GM23338 (cell line): Measurements from ENCODE around the gene TMEM221. TPM values are rescaled to one million over a fixed set of nuclear protein-coding genes. Genes with fewer than 3 reads are reported as not detected.
A peak's percentile ranks its signal among the peaks of the same experiment; 100 is the strongest.

Source experiments
- ATAC-seq: fragments of 200-7000 bp; cut with Tn5 transposase; 3 replicates; pipeline ENCODE4 v1.9.1; 2020
- DNase-seq: peaks from one replicate; pipeline ENCODE4 v3.0.0-alpha.2; 2015; ENCODE audit warnings: low spot score
- H2AFZ ChIP-seq: fragments of 200-600 bp; sonication (generic); 2 replicates; pipeline ENCODE4 v1.8.0; 2016; ENCODE audit warnings: antibody characterized with exemption, mild to moderate bottlenecking, moderate library complexity
- H3F3A ChIP-seq: fragments of 200-600 bp; sonication (generic); replicated peaks from 2 replicates; pipeline ENCODE4 v1.8.0; 2017; ENCODE audit warnings: antibody characterized with exemption, mixed run types, low read depth
- H3K27ac ChIP-seq: fragments of 200-600 bp; sonication (generic); 2 replicates; pipeline ENCODE4 v1.6.1; 2016; ENCODE audit warnings: low read depth
- H3K27me3 ChIP-seq: fragments of 200-600 bp; sonication (generic); 2 replicates; pipeline ENCODE4 v1.8.0; 2016; ENCODE audit warnings: mild to moderate bottlenecking, mixed run types, moderate library complexity; ENCODE audit not compliant: insufficient read depth
- H3K36me3 ChIP-seq: fragments of 200-600 bp; sonication (generic); 2 replicates; pipeline ENCODE4 v1.8.0; 2016; ENCODE audit warnings: mild to moderate bottlenecking; ENCODE audit not compliant: insufficient read depth
- H3K4me1 ChIP-seq: fragments of 200-600 bp; sonication (generic); 2 replicates; pipeline ENCODE4 v1.8.0; 2016; ENCODE audit warnings: mild to moderate bottlenecking, moderate library complexity; ENCODE audit not compliant: insufficient read depth
- H3K4me2 ChIP-seq: fragments of 200-600 bp; sonication (generic); 2 replicates; pipeline ENCODE4 v1.7.1; 2017; ENCODE audit warnings: mixed run types
- H3K4me3 ChIP-seq: fragments of 200-600 bp; sonication (generic); 2 replicates; pipeline ENCODE4 v1.6.1; 2016; ENCODE audit warnings: mixed run types
- H3K79me2 ChIP-seq: fragments of 200-600 bp; sonication (generic); replicated peaks from 2 replicates; pipeline ENCODE4 v1.8.0; 2017; ENCODE audit warnings: mild to moderate bottlenecking; ENCODE audit not compliant: insufficient read depth
- H3K9me2 ChIP-seq: fragments of 200-600 bp; sonication (generic); 2 replicates; pipeline ENCODE4 v1.8.0; 2017; ENCODE audit not compliant: insufficient read depth
- H4K20me1 ChIP-seq: fragments of 200-600 bp; sonication (generic); replicated peaks from 2 replicates; pipeline ENCODE4 v1.8.0; 2017; ENCODE audit warnings: mild to moderate bottlenecking; ENCODE audit not compliant: insufficient read depth
- H3K27ac Mint-ChIP-seq: 2 replicates; pipeline ENCODE4 v1.8.0; 2020; ENCODE audit warnings: inconsistent platforms, mild to moderate bottlenecking, moderate library complexity, mixed read lengths
- H3K27me3 Mint-ChIP-seq: 3 replicates; pipeline ENCODE4 v1.8.0; 2022; ENCODE audit warnings: low read depth, mild to moderate bottlenecking, moderate library complexity, mixed read lengths, inconsistent platforms; ENCODE audit not compliant: insufficient read depth, poor library complexity
- H3K36me3 Mint-ChIP-seq: 3 replicates; pipeline ENCODE4 v1.8.0; 2021; ENCODE audit warnings: low read depth, mild to moderate bottlenecking, inconsistent platforms, moderate library complexity, mixed read lengths
- H3K4me1 Mint-ChIP-seq: 3 replicates; pipeline ENCODE4 v1.8.0; 2020; ENCODE audit warnings: mild to moderate bottlenecking, inconsistent platforms, mixed read lengths
- H3K4me3 Mint-ChIP-seq: 3 replicates; pipeline ENCODE4 v1.8.0; 2021; ENCODE audit warnings: moderate library complexity, mild to moderate bottlenecking, inconsistent platforms, mixed read lengths
- H3K9me3 Mint-ChIP-seq: 3 replicates; pipeline ENCODE4 v1.8.0; 2020; ENCODE audit warnings: moderate library complexity, mild to moderate bottlenecking, inconsistent platforms, mixed read lengths
- CTCF ChIP-seq, 2 experiments: fragments of 200-600 bp in 1 of 2; sonication (generic) in 1 of 2; conservative IDR thresholded peaks; 2 replicates each; pipeline versions ENCODE4 v1.5.1 to v1.6.1; 2016 to 2017; ENCODE audit warnings: antibody characterized with exemption in 2 of 2, low read depth in 2 of 2, mild to moderate bottlenecking in 2 of 2, moderate library complexity in 1 of 2
- EZH2 ChIP-seq: fragments of 200-600 bp; sonication (generic); IDR thresholded peaks from one replicate; pipeline ENCODE4 v1.8.0; 2017; ENCODE audit warnings: antibody characterized with exemption, mild to moderate bottlenecking, low read depth; ENCODE audit not compliant: unreplicated experiment
- EZH2phosphoT487 ChIP-seq: fragments of 200-600 bp; sonication (generic); IDR thresholded peaks from one replicate; pipeline ENCODE4 v1.8.1; 2018; ENCODE audit warnings: antibody characterized with exemption; ENCODE audit not compliant: unreplicated experiment
- JUNB ChIP-seq: IDR thresholded peaks from one replicate; pipeline ENCODE4 v1.6.1; 2016; ENCODE audit warnings: antibody characterized with exemption; ENCODE audit not compliant: unreplicated experiment
- NANOG ChIP-seq: IDR thresholded peaks from 2 replicates; pipeline ENCODE4 v1.6.1; 2016; ENCODE audit warnings: antibody characterized with exemption, borderline replicate concordance
- POLR2AphosphoS5 ChIP-seq: IDR thresholded peaks from 2 replicates; pipeline ENCODE4 v1.6.1; 2016; ENCODE audit warnings: antibody characterized with exemption, low read depth
- REST ChIP-seq: IDR thresholded peaks from one replicate; pipeline ENCODE4 v1.6.1; 2018; ENCODE audit warnings: antibody characterized with exemption; ENCODE audit not compliant: unreplicated experiment
- ZNF331 ChIP-seq: fragments of 250-450 bp; sonication (Bioruptor Pico); IDR thresholded peaks from 2 replicates; pipeline ENCODE4 v1.5.0; 2020; ENCODE audit warnings: low read depth, mild to moderate bottlenecking, moderate library complexity
- long read RNA-seq: library from polyadenylated mRNA; unstranded; transcript quantifications from one replicate; pipeline ENCODE4 v2.0.0, GENCODE V29; 2020; ENCODE audit not compliant: unreplicated experiment
- polyA plus RNA-seq: library from polyadenylated mRNA; unstranded; fragments of >200 nt; fragmentation: Nextera tagmentation; extraction: Ambion mirVana; gene quantifications from 2 replicates; pipeline ENCODE4 v1.2.1, GENCODE V29; 2016
- total RNA-seq: library from RNA; depleted of rRNA; stranded (reverse); fragments of >200 nt; shearing (Covaris generic); gene quantifications from 2 replicates; pipeline ENCODE4 v1.2.3, GENCODE V29; 2014; rRNA removed

The TMEM221 gene
- total RNA-seq: 0.90 and 1.8 TPM in 2 replicates
- 0.40 and 1.8 TPM in 2 replicates for polyA plus RNA-seq
- long read RNA-seq: 0 reads

GRCh38 chr19:17448131-17448967, at the start of gene TMEM221:
TMEM221 (minus strand) TSS chr19:17448668; CDS start chr19:17448462, 206 bp downstream.
- peak within 1 kb of the TSS; percentile 88 for H2AFZ ChIP-seq
- H3K9me3 Mint-ChIP-seq: peaks cover 2% of the 10 kb centered on the region; the same call in 1 of the 3 replicates
- H3K4me1 ChIP-seq: no peaks in the 10 kb centered on the region
- H3K9me2 ChIP-seq: no peaks in the 10 kb centered on the region
- TF ChIP-seq JUNB (no peak), CTCF (conservative IDR thresholded peaks at IDR 0.05; ENCODE audit: low read depth in 2 of 2) (peak; percentile 62 to 64), EZH2phosphoT487 (no peak), EZH2 (no peak), POLR2AphosphoS5 (peak; percentile 56), REST (no peak), ZNF331 (CRISPR knock-in tag) (no peak)
- no peaks in the 10 kb centered on the region for H3F3A ChIP-seq
- H3K36me3 Mint-ChIP-seq: no peaks in the 10 kb centered on the region; the same call in 2 of the 3 replicates
- no peaks in the 10 kb centered on the region for H3K36me3 ChIP-seq
- no peaks in the 10 kb centered on the region for H3K79me2 ChIP-seq
- H3K27ac Mint-ChIP-seq: no peak within 1 kb of the TSS
- H3K27ac ChIP-seq: no peak within 1 kb of the TSS
- peak within 1 kb of the TSS; percentile 69 for H3K4me3 Mint-ChIP-seq
- no peaks in the 10 kb centered on the region for H4K20me1 ChIP-seq
- peaks cover 28% of the 10 kb centered on the region for H3K27me3 ChIP-seq
- H3K4me2 ChIP-seq: peak within 1 kb of the TSS; percentile 86
- ATAC-seq: peak; percentile 82
- peaks cover 5% of the 10 kb centered on the region for H3K4me1 Mint-ChIP-seq
- H3K4me3 ChIP-seq: peak within 1 kb of the TSS; percentile 73
- H3K27me3 Mint-ChIP-seq: peaks cover 18% of the 10 kb centered on the region
- peak; percentile 80 for DNase-seq

GRCh38 chr19:17497149-17497798, 48.8 kb upstream of the TMEM221 start:
- Histone ChIP-seq H3K4me2 (peak overlapping the region; percentile 85), H3F3A (peaks cover 16% of the 10 kb centered on the region), H3K36me3 (no peaks in the 10 kb centered on the region), H4K20me1 (no peaks in the 10 kb centered on the region), H3K79me2 (no peaks in the 10 kb centered on the region), H3K27me3 (peaks cover 6% of the 10 kb centered on the region; the same call in 1 of the 2 replicates), H3K9me2 (no peaks in the 10 kb centered on the region), H2AFZ (peak overlapping the region; percentile 96), H3K4me1 (peaks cover 13% of the 10 kb centered on the region), H3K27ac (no peak overlapping the region), H3K4me3 (peak overlapping the region; percentile 65)
- Mint-ChIP-seq H3K9me3 (no peaks in the 10 kb centered on the region; the same call in 2 of the 3 replicates), H3K4me3 (peak overlapping the region; percentile 79), H3K27ac (no peak overlapping the region), H3K27me3 (peaks cover 15% of the 10 kb centered on the region), H3K4me1 (peaks cover 24% of the 10 kb centered on the region), H3K36me3 (no peaks in the 10 kb centered on the region)
- DNase-seq (peak; percentile 84), ATAC-seq (peak; percentile 75)
- TF ChIP-seq REST (no peak), POLR2AphosphoS5 (0 out of 2 replicates have a peak, but pooled peaks have one; percentile 39), NANOG (no peak), CTCF (conservative IDR thresholded peaks at IDR 0.05; ENCODE audit: low read depth in 2 of 2) (0 out of 4 replicates have a peak, but pooled peaks of 1 of the 2 experiments have one; percentile 10)
